Mammary epithelial cell (primary cell): ENCODE data around the gene AAGAB.

Experiments used
- CTCF ChIP-seq, 2 donors: IDR thresholded peaks in 1 of 2; conservative IDR thresholded peaks in 1 of 2; 2 replicates each; pipeline ENCODE4 v1.5.1; 2011 to 2012; ENCODE audit warnings: inconsistent platforms in 2 of 2, low read length in 2 of 2, mild to moderate bottlenecking in 2 of 2, control low read depth in 1 of 2, low read depth in 1 of 2; ENCODE audit not compliant: insufficient read depth in 1 of 2; ENCODE audit errors: extremely low read depth in 1 of 2
- EZH2 ChIP-seq: IDR thresholded peaks from 2 replicates; pipeline ENCODE4 v1.6.1; 2012; ENCODE audit warnings: low read length, inconsistent platforms, borderline replicate concordance

DNA sequence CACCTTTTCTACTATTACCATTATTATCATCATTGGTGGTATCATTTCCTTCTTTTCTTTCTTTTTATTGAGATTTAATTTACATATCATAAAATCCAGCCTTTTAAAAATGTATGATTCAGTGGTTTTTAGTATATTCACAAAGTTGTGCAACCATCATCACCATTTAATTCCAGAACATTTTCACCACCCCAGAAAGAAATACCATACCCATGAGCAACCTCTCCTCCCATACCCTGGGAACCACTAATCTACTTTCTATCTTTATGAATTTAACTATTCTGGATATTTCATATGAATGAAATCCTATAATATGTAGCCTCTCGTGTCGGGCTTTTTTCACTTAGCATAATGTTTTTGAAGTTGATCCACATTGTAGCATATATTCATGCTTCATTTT lies 29.1 kb downstream of the AAGAB start:
- TF ChIP-seq CTCF (conservative IDR thresholded peaks at IDR 0.05 in 1 of 2, IDR thresholded peaks at IDR 0.05 in 1 of 2; ENCODE audit: extremely low read depth in 1 of 2, insufficient read depth in 1 of 2, low read depth in 1 of 2, low read length in 2 of 2): no peak
- TF ChIP-seq EZH2: no peak
